B cell (primary cell): ENCODE measurements around the gene RPL22.

ENCODE experiments used
- CTCF ChIP-seq: fragments of 200-600 bp; IDR thresholded peaks from one replicate; pipeline ENCODE4 v1.8.0; 2022; ENCODE audit warnings: antibody characterized with exemption, mild to moderate bottlenecking
- EZH2 ChIP-seq: IDR thresholded peaks from 2 replicates; pipeline ENCODE4 v1.6.1; 2012; ENCODE audit warnings: borderline replicate concordance, low read depth, mild to moderate bottlenecking, moderate library complexity, low read length; ENCODE audit not compliant: insufficient read depth, poor library complexity, severe bottlenecking

- no peak for TF ChIP-seq CTCF
- TF ChIP-seq EZH2 = no peak
Measured at GRCh38 chr1:6207075-6207885, 7.9 kb upstream of the RPL22 start.
